BLaER1 treated with 17β-estradiol and CSF1 and Interleukin-3, amounts not matched to agents 10 nM and 100 nM (cell line): ENCODE results near the gene C16orf89.
A peak's percentile ranks its signal among the peaks of the same experiment; 100 is the strongest.
"Not testable (repeated sequence)": the region's sequence is repeated elsewhere in the genome, so short reads cannot be mapped to it uniquely, and the experiment has no call there.

Experiments
- H3K27ac ChIP-seq, 11 experiments: shearing (Covaris generic); formaldehyde crosslinking; 2 replicates each; pipeline ENCODE4 v1.8.1; 2022
- H3K27me3 ChIP-seq, 11 experiments: shearing (Covaris generic); formaldehyde crosslinking; 2 replicates each; pipeline ENCODE4 v1.8.1; 2022
- H3K36me3 ChIP-seq, 11 experiments: shearing (Covaris generic); formaldehyde crosslinking; 2 replicates each; pipeline ENCODE4 v1.8.1; 2022
- H3K4me1 ChIP-seq, 10 experiments: shearing (Covaris generic); formaldehyde crosslinking; 2 replicates each; pipeline ENCODE4 v1.8.1; 2022
- H3K4me2 ChIP-seq, 11 experiments: shearing (Covaris generic); formaldehyde crosslinking; 2 replicates each; pipeline ENCODE4 v1.8.1; 2022
- H3K4me3 ChIP-seq, 10 experiments: shearing (Covaris generic); formaldehyde crosslinking; 2 replicates each; pipeline ENCODE4 v1.8.1; 2022
- H3K9ac ChIP-seq, 11 experiments: shearing (Covaris generic); formaldehyde crosslinking; 2 replicates each; pipeline ENCODE4 v1.8.1; 2022
- H3K9me3 ChIP-seq, 11 experiments: shearing (Covaris generic); formaldehyde crosslinking; replicated peaks in 1 of 11; 2 replicates each; pipeline ENCODE4 v1.8.1; 2022
- H4K20me1 ChIP-seq, 11 experiments: shearing (Covaris generic); formaldehyde crosslinking; 2 replicates each; pipeline ENCODE4 v1.8.1; 2022
- Cebpa-rat ChIP-seq, 11 experiments: shearing (Covaris generic); IDR thresholded peaks; 2 replicates each; pipeline ENCODE4 v1.8.1; 2022

The C16orf89 gene

DNA sequence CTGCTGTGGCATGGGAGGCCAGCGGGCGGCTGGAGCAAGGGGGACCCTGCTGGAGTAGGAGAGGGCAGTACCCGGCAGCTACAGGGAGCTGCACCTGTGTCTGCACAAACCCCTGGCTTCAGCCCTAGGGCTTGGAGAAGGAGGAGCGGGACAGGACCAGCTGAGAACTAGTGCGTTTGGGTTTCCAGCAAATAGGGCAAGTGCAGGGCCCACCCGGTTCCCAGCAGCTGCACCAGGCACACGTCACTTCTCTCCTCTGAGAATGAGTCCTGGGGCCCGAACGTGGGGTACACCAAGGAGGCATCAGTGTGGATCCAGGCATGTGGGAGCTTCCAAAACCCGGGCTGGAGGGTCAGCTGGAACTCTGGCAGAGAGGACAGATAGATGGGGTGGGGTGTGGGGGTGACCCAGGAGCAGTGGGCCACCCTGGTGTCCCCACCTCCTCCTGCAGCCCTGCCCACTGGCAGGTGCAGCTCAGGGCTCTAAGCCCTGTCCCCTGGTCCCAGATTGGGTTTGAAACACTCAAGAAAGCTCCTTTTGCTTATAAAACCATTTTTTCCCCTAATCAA lies 5.6 kb downstream of the C16orf89 start:
- H4K20me1 ChIP-seq, result 0 out of 22 replicates have a peak, but pooled peaks cover 0 to 7% (median 0%) of the 10 kb centered on the region in 11 experiments
- H3K9ac ChIP-seq, result no peak overlapping the region
- no peak for TF ChIP-seq Cebpa-rat (IDR thresholded peaks at IDR 0.05)
- H3K4me1 ChIP-seq, result peaks cover 18 to 42% (median 35%) of the 10 kb centered on the region in 10 experiments
- no peaks in the 10 kb centered on the region for H3K9me3 ChIP-seq
- H3K4me2 ChIP-seq, result peak overlapping the region in 4 of 11 experiments; percentile 33 to 64 (median 49); a peak in 3 of 22 replicates
- no peaks in the 10 kb centered on the region for H3K36me3 ChIP-seq
- no peak overlapping the region for H3K4me3 ChIP-seq
- 0 out of 22 replicates have a peak, but pooled peaks cover 0 to 6% (median 0%) of the 10 kb centered on the region in 11 experiments for H3K27me3 ChIP-seq
- no peak overlapping the region for H3K27ac ChIP-seq

- Histone ChIP-seq H3K9ac (no peak overlapping the region), H4K20me1 (0 out of 22 replicates have a peak, but pooled peaks cover 0 to 7% (median 0%) of the 10 kb centered on the region in 11 experiments), H3K4me2 (peak overlapping the region in 8 of 11 experiments; percentile 18 to 64 (median 40); a peak in 8 of 22 replicates), H3K4me3 (no peak overlapping the region), H3K4me1 (peaks cover 18 to 42% (median 35%) of the 10 kb centered on the region in 10 experiments), H3K36me3 (no peaks in the 10 kb centered on the region), H3K27ac (no peak overlapping the region), H3K27me3 (0 out of 22 replicates have a peak, but pooled peaks cover 0 to 6% (median 0%) of the 10 kb centered on the region in 11 experiments), H3K9me3 (no peaks in the 10 kb centered on the region)
- TF ChIP-seq Cebpa-rat (IDR thresholded peaks at IDR 0.05), result no peak
These were observed 6.2 kb downstream of the C16orf89 start for GRCh38 chr16:5059386-5060072.

DNA sequence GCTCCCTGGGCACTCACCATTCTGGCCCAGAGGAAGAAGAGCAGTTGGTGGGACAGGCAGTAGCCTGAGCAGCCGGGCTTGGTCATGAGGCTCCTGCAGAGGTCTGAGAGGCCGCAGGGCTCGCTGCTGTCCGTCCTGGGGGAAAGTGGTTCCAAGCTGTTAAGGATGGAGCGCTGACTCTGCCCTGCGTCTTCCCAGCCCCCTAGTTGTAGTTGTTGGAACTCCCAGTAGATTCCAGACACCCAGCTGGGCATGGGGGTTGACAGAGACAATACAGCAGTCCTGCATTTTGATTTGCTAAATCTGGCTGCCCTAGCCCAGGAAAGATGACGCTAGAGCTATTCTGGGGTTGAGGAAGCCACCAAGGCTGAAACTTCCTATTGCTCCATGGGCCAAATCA lies 7.3 kb downstream of the C16orf89 start:
- Histone ChIP-seq H3K36me3 (no peaks in the 10 kb centered on the region), H3K27me3 (0 out of 22 replicates have a peak, but pooled peaks cover 0 to 6% (median 0%) of the 10 kb centered on the region in 11 experiments), H3K4me1 (peaks cover 18 to 42% (median 35%) of the 10 kb centered on the region in 10 experiments), H3K4me3 (no peak overlapping the region), H3K9me3 (no peaks in the 10 kb centered on the region), H3K4me2 (peak overlapping the region; percentile 37 to 77 (median 54); a peak in 21 of 22 replicates), H3K27ac (0 out of 22 replicates have a peak overlapping the region, but pooled peaks of 2 of the 11 experiments have one; percentile 16 to 26), H4K20me1 (0 out of 22 replicates have a peak, but pooled peaks cover 0 to 7% (median 0%) of the 10 kb centered on the region in 11 experiments), H3K9ac (no peak overlapping the region; a peak in 1 of 22 replicates)
- no peak for TF ChIP-seq Cebpa-rat (IDR thresholded peaks at IDR 0.05)

GRCh38 chr16:5056352-5056751 lies 9.4 kb downstream of the C16orf89 start:
- no peak overlapping the region for H3K9ac ChIP-seq
- no peak overlapping the region for H3K4me3 ChIP-seq
- TF ChIP-seq Cebpa-rat (IDR thresholded peaks at IDR 0.05), result no peak
- no peaks in the 10 kb centered on the region for H3K36me3 ChIP-seq
- H3K9me3 ChIP-seq, result no peaks in the 10 kb centered on the region
- no peak overlapping the region for H3K4me2 ChIP-seq
- H3K27me3 ChIP-seq, result no peaks in the 10 kb centered on the region
- H3K27ac ChIP-seq, result no peak overlapping the region
- H4K20me1 ChIP-seq, result no peaks in the 10 kb centered on the region
- H3K4me1 ChIP-seq, result peaks cover 9 to 24% (median 19%) of the 10 kb centered on the region in 10 experiments

DNA sequence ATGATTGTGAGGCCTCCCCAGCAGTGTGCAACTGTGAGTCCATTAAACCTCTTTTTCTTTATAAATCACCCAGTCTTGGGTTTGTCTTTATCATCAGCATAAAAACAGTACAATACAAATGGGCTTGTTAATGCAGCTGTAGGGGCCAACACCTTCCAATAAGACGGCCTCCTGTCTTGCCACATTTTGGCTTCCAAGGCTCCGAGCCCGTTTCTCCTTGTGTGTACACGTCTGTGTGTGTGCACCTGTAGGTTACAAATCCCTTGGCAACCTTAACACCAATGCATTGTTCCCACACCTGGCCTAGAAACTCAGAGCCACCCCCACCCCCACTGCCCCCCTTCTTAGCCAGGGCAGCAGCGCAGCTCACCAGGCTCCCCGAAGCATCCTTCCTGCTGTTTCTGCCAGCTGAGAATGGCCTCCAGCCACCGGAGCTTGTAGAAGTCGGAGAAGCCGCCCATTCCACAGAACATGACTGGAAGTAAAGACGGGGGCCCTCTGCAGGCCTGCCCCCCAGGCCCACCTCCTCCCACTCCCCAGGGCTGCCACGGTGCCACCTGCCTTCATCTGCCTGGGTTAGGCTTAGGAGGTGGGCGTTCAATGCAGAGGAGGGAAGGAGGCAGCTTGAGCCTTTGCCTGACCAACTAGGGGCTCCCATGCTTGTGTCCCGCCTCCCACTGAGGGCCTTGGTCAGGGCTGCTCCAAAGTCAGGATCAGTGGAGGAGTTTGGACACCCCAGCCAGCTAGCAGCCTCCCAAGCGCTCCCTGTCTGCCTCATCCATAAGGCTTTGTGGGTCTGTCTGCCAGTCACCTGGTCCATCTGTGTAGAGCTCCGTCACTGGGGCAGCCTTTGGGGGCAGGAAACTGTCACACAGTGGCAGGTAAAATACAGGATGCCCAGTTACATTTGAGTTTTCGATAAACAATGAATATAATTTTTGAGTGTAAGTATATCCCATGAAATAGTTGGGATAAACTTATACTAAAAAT lies 10.6 kb downstream of the C16orf89 start:
- Histone ChIP-seq H3K27me3 (no peaks in the 10 kb centered on the region), H3K4me3 (no peak overlapping the region), H4K20me1 (no peaks in the 10 kb centered on the region), H3K9me3 (no peaks in the 10 kb centered on the region; a peak in 1 of 22 replicates), H3K36me3 (no peaks in the 10 kb centered on the region), H3K4me1 (peaks cover 8 to 24% (median 19%) of the 10 kb centered on the region in 10 experiments; a peak in 19 of 20 replicates), H3K27ac (no peak overlapping the region), H3K4me2 (no peak overlapping the region), H3K9ac (no peak overlapping the region)
- TF ChIP-seq Cebpa-rat (IDR thresholded peaks at IDR 0.05), result no peak

DNA sequence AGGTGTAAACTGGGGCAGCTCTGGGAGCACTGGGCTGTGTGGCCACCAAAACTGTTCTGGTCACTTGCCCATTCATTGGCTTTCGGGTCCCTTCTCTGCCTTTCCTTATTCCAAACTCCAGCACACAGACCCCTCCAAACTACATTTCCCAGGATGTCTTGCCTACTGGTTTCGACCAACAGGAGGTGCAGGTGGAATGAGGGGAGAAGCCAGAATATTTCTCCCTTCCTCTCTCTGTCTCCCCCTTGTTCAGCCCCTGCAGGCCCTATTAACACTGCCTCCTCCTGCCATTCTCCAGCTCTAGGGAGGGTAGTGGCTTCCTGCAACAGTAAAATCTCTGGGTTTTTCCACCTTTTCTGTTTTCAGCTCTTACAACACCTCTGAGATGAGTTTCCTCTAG lies 18.8 kb downstream of the C16orf89 start:
- peak overlapping the region in 2 of 11 experiments; percentile 25 to 26; a peak in 3 of 22 replicates for H3K4me2 ChIP-seq
- H4K20me1 ChIP-seq, result peaks cover 0 to 7% (median 0%) of the 10 kb centered on the region in 11 experiments; a peak in 1 of 22 replicates
- no peak for TF ChIP-seq Cebpa-rat (IDR thresholded peaks at IDR 0.05)
- no peak overlapping the region for H3K9ac ChIP-seq
- peaks cover 0 to 16% (median 0%) of the 10 kb centered on the region in 11 experiments; a peak in 3 of 22 replicates for H3K9me3 ChIP-seq
- H3K27ac ChIP-seq, result no peak overlapping the region
- 0 out of 22 replicates have a peak, but pooled peaks cover 0 to 10% (median 0%) of the 10 kb centered on the region in 11 experiments for H3K36me3 ChIP-seq
- no peak overlapping the region for H3K4me3 ChIP-seq
- peaks cover 0 to 3% (median 0%) of the 10 kb centered on the region in 11 experiments; a peak in 1 of 22 replicates for H3K27me3 ChIP-seq
- H3K4me1 ChIP-seq, result peaks cover 0 to 8% (median 0%) of the 10 kb centered on the region in 10 experiments; a peak in 2 of 20 replicates

GRCh38 chr16:5045499-5046115 lies 20.1 kb downstream of the C16orf89 start:
- Histone ChIP-seq H3K4me2 (no peak overlapping the region), H3K4me1 (peaks cover 0 to 8% (median 0%) of the 10 kb centered on the region in 10 experiments; a peak in 2 of 20 replicates), H3K27ac (no peak overlapping the region), H3K9ac (no peak overlapping the region), H3K27me3 (peaks cover 0 to 11% (median 3%) of the 10 kb centered on the region in 11 experiments; a peak in 9 of 22 replicates), H4K20me1 (peaks cover 0 to 7% (median 0%) of the 10 kb centered on the region in 11 experiments; a peak in 1 of 22 replicates), H3K4me3 (no peak overlapping the region), H3K9me3 (peaks cover 0 to 16% (median 0%) of the 10 kb centered on the region in 11 experiments; a peak in 3 of 22 replicates), H3K36me3 (0 out of 22 replicates have a peak, but pooled peaks cover 0 to 10% (median 0%) of the 10 kb centered on the region in 11 experiments)
- TF ChIP-seq Cebpa-rat (IDR thresholded peaks at IDR 0.05), result no peak

GRCh38 chr16:5044581-5044980 lies 21.2 kb downstream of the C16orf89 start:
- H3K36me3 ChIP-seq, result 0 out of 22 replicates have a peak, but pooled peaks cover 0 to 10% (median 0%) of the 10 kb centered on the region in 11 experiments
- not testable (repeated sequence) for H3K4me2 ChIP-seq, H4K20me1 ChIP-seq, H3K4me3 ChIP-seq, H3K4me1 ChIP-seq, H3K27ac ChIP-seq, H3K9ac ChIP-seq
- peaks cover 0 to 16% (median 0%) of the 10 kb centered on the region in 11 experiments; a peak in 3 of 22 replicates for H3K9me3 ChIP-seq
- peaks cover 0 to 16% (median 7%) of the 10 kb centered on the region in 11 experiments; a peak in 9 of 22 replicates for H3K27me3 ChIP-seq
